ENCODE data around the gene BICD2.

Gene BICD2

GRCh38 chr9:92666236-92666635 is 98.4 kb downstream of the BICD2 start:
- no peak for DNase-seq

- no peak for DNase-seq
Measured at GRCh38 chr9:92665836-92666235, 98.8 kb downstream of the BICD2 start.

GRCh38 chr9:92664394-92665152 is 100.1 kb downstream of the BICD2 start:
- no peak for DNase-seq

GRCh38 chr9:92663951-92664350 is 100.7 kb downstream of the BICD2 start:
- no peak for DNase-seq

GRCh38 chr9:92663126-92663525 is 101.5 kb downstream of the BICD2 start:
- DNase-seq = no peak

- DNase-seq = no peak
Measured at GRCh38 chr9:92661743-92662142, 102.9 kb downstream of the BICD2 start.
